Activated naive CD4-positive, alpha-beta T cell treated with anti-CD3 and anti-CD28 coated beads for 36 hours (primary cell): ENCODE data around the gene OLA1. TPM values are rescaled to one million over a fixed set of nuclear protein-coding genes. Genes with fewer than 3 reads are reported as not detected.
"Not testable (repeated sequence)": the region's sequence is repeated elsewhere in the genome, so short reads cannot be mapped to it uniquely, and the experiment has no call there.

Experiments used
- CTCF ChIA-PET: fragments of 350-600 bp; sonication (Branson Sonifier 250); formaldehyde crosslinking; loops from one replicate; lab custom pipeline; 2021; ENCODE audit warnings: antibody characterized with exemption; lab: Charles Lee
- DNase-seq: peaks from one replicate; pipeline ENCODE4 v3.0.0-alpha.2; 2020
- H3K27ac Mint-ChIP-seq: one replicate; pipeline ENCODE4 v1.8.0; 2021; ENCODE audit warnings: mild to moderate bottlenecking, mixed read lengths
- H3K27me3 Mint-ChIP-seq: one replicate; pipeline ENCODE4 v1.8.0; 2021; ENCODE audit warnings: low read depth, mixed read lengths
- H3K36me3 Mint-ChIP-seq: one replicate; pipeline ENCODE4 v1.8.0; 2021; ENCODE audit warnings: low read depth, mixed read lengths
- H3K4me1 Mint-ChIP-seq: one replicate; pipeline ENCODE4 v1.8.0; 2021; ENCODE audit warnings: low read depth, mixed read lengths
- H3K4me3 Mint-ChIP-seq: one replicate; pipeline ENCODE4 v1.8.0; 2021; ENCODE audit warnings: mild to moderate bottlenecking, moderate library complexity, mixed read lengths
- H3K9me3 Mint-ChIP-seq: one replicate; pipeline ENCODE4 v1.8.0; 2021; ENCODE audit warnings: mixed read lengths
- intact Hi-C: fragments of 100-400 bp; cut with micrococcal nuclease; formaldehyde crosslinking; loops from one replicate; pipeline ENCODE4 v1.15.1; 2023
- total RNA-seq, 2 experiments: library from RNA; stranded (reverse); gene quantifications; one replicate each; pipeline ENCODE4 v1.2.3, GENCODE V29; 2021

The OLA1 gene
- total RNA-seq, 2 experiments from 2014 or later = 140 to 142 TPM

DNA sequence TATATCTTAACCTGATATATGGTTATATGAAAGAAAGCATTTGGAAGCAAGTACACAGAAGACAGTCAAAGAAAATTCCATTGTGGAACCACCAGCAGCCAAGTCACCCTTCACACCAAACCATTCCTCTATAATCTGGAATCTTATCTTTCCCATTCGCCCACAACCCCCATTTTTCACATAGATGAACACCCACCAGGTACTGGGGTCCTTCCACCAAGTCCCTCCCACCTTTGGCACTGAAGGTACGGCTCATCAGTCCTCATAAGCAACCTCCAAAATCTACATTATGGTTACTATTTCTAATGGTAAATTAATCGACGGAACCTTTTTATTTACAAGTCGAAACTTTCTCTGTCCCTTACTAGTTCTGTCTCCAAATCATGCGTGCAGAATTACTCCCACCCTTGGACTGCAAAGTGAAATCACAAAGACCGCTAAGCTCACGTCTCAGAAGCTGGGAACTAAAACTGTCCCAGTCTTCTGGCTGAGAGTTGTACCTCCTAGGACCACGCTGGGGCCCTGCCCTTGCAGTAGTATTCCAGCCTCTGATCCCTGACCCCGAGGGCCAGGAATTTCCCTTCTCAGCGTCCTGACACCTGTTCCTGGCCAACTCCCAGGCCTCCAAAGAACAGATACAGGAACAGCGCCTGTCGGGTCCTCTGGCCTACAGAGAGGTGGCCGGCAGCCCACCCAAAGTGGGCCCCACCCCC, 702 bp downstream of the OLA1 start:
- DNase-seq = peak; percentile 6
- peak overlapping the region; percentile 82 for H3K4me3 Mint-ChIP-seq
- peaks cover 26% of the 10 kb centered on the region for H3K4me1 Mint-ChIP-seq
- CTCF ChIA-PET = interaction anchor here (1.2 kb wide), 1 partner anchor 91 kb away, joined by 3 read pairs; no protein-coding TSS in a partner anchor
- peak overlapping the region; percentile 61 for H3K27ac Mint-ChIP-seq
- H3K27me3 Mint-ChIP-seq = no peaks in the 10 kb centered on the region
- H3K9me3 Mint-ChIP-seq = no peaks in the 10 kb centered on the region
- H3K36me3 Mint-ChIP-seq = peaks cover 22% of the 10 kb centered on the region
- intact Hi-C loops = loop anchor here (1.0 to 2.0 kb wide), 7 partner anchors 148 to 934 kb away; partner anchors contain the start of genes ATF2, ATP5MC3, GPR155 and SCRN3

DNA sequence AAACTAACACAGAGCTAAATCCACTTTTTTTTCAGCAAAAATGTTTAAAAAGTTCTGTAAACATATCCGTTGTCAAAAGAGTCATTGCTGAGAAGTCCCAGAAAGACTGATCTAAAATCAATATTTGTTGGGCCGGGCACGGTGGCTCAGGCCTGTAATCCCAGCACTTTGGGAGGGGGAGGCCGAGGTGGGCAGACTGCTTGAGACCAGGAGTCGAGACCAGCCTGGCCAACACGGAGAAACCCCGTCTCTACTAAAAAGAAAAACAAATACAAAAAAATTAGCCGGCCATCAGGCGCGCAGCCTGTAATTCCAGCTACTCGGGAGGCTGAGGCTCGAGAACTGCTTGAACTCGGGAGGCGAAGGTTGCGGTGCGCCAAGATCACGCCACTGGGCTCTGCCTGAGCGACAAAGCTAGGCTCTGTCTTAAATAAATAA, 1.4 kb downstream of the OLA1 start:
- CTCF ChIA-PET = no interaction called here

DNA sequence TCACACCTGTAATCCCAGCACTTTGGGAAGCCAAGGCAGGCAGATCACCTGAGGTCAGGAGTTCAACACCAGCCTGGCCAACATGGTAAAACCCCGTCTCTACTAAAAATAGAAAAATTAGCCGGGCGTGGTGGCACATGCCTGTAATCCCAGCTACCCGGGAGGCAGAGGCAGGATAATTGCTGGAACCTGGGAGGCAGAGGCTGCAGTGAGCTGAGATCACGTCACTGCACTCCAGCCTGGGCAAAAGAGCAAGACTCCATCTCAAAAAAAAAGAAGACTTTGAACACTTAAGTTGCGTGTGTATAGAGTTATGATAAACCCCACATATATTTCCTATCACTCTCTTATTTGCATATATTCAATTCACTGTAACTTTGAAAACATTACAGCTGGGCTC, 2.7 kb downstream of the OLA1 start:
- intact Hi-C loops, H3K27ac Mint-ChIP-seq, DNase-seq, H3K4me3 Mint-ChIP-seq, H3K9me3 Mint-ChIP-seq, H3K27me3 Mint-ChIP-seq: not testable (repeated sequence)
- CTCF ChIA-PET = interaction anchor here (0.8 kb wide), 1 partner anchor 678 kb away, joined by 3 read pairs; no protein-coding TSS in a partner anchor
- peaks cover 39% of the 10 kb centered on the region for H3K4me1 Mint-ChIP-seq
- peaks cover 38% of the 10 kb centered on the region for H3K36me3 Mint-ChIP-seq

More for the DNA sequence above, 1.4 kb downstream of the OLA1 start:
- Mint-ChIP-seq H3K4me1 (peaks cover 31% of the 10 kb centered on the region), H3K27me3 (no peaks in the 10 kb centered on the region), H3K9me3 (no peaks in the 10 kb centered on the region), H3K4me3 (no peak overlapping the region), H3K36me3 (peaks cover 28% of the 10 kb centered on the region), H3K27ac (no peak overlapping the region)
- intact Hi-C loops = no loop called here
- DNase-seq = no peak

DNA sequence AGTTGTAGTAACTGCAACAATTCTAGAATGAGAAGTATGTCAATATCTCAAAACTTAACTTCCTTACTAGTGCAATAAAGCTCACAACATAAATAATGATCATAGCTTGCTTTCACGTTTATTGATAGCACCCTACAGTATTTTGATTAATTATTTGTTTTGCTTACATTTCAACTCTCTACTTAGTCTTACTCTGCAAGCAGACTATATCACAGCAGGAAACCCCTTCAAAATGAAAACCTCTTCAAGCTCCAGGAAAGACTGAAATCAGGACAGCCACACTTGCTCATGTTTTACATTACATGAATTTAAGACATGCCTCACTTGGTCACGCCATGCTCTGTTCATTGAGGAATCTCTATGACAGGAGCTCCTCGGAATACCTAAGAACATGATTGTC, 3.3 kb downstream of the OLA1 start:
- intact Hi-C loops = no loop called here

DNA sequence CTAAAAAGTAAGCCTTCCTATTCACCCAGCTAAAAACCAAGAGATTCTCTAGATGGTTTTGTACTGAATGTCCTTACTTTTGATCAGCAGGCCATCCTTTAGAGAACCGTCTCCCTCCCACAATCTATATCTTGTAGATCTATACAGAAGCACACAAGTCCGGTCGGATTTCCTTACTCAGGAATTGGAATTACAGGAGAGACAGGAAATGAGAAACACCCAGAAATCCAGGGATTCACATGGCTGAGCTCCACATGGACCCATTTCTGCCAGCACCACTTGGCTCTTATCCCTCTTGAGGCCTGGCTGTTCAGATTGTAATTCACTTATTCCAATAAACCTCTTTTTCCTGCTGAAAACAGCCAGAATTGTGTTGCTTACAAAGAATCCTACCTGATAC, 4.5 kb downstream of the OLA1 start:
- intact Hi-C loops = no loop called here
- CTCF ChIA-PET = interaction anchor here (1.2 kb wide), 1 partner anchor 35 kb away, joined by 3 read pairs; no protein-coding TSS in a partner anchor
- peaks cover 39% of the 10 kb centered on the region for H3K36me3 Mint-ChIP-seq
- no peak overlapping the region for H3K27ac Mint-ChIP-seq
- H3K9me3 Mint-ChIP-seq = no peaks in the 10 kb centered on the region
- peaks cover 40% of the 10 kb centered on the region for H3K4me1 Mint-ChIP-seq
- H3K27me3 Mint-ChIP-seq = no peaks in the 10 kb centered on the region
- DNase-seq = no peak
- no peak overlapping the region for H3K4me3 Mint-ChIP-seq

More for the DNA sequence above, 3.3 kb downstream of the OLA1 start:
- Mint-ChIP-seq H3K9me3 (no peaks in the 10 kb centered on the region), H3K4me3 (no peak overlapping the region), H3K27me3 (no peaks in the 10 kb centered on the region), H3K4me1 (peaks cover 41% of the 10 kb centered on the region), H3K27ac (no peak overlapping the region), H3K36me3 (peaks cover 38% of the 10 kb centered on the region)
- no peak for DNase-seq
- CTCF ChIA-PET = interaction anchor here (0.8 kb wide), 1 partner anchor 678 kb away, joined by 3 read pairs; no protein-coding TSS in a partner anchor

DNA sequence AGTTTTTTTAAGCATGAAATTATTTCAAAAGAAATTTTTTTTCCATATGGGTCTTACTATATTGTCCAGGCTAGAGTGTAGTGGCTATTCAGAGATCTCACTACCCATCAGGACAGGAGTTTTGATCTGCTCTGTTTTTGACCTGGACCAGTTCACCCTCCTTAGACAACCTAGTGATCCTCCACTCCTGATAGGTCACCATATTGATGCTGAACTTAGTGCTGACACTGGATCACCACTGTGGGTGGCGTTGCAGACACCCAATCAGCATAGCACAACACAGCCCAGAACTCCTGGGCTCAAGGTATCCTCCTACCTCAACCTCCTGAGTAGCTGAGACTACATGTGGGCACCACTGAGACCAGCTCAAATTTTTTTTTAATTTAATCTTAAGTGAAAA, 8.2 kb downstream of the OLA1 start:
- Mint-ChIP-seq H3K4me1 (peaks cover 24% of the 10 kb centered on the region), H3K4me3 (no peak overlapping the region), H3K27ac (no peak overlapping the region), H3K27me3 (no peaks in the 10 kb centered on the region), H3K36me3 (peaks cover 30% of the 10 kb centered on the region), H3K9me3 (no peaks in the 10 kb centered on the region)
- CTCF ChIA-PET = no interaction called here
- no peak for DNase-seq
- intact Hi-C loops = no loop called here

DNA sequence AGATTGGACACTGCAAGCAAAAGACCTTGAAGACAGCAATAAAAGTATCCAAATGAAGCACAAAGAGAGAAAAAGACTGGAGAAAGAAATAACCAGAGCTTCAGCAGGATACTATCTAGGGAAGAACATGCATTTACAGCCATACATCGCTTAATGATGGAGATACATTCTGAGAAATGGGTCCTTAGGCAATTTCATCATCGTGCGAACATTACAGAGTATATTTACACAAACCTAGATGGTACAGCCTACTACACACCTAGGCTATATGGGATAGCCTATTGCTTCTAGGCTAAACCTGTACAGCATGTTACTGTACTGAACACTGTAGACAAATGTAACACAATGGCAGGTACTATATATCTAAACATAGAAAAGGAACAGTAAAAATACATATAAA, 11.9 kb downstream of the OLA1 start:
- CTCF ChIA-PET = no interaction called here
- no peaks in the 10 kb centered on the region for H3K27me3 Mint-ChIP-seq
- no peak for DNase-seq
- no peak overlapping the region for H3K27ac Mint-ChIP-seq
- H3K36me3 Mint-ChIP-seq = peaks cover 17% of the 10 kb centered on the region
- no peaks in the 10 kb centered on the region for H3K9me3 Mint-ChIP-seq
- H3K4me1 Mint-ChIP-seq = peaks cover 26% of the 10 kb centered on the region
- H3K4me3 Mint-ChIP-seq = no peak overlapping the region
- intact Hi-C loops = no loop called here

DNA sequence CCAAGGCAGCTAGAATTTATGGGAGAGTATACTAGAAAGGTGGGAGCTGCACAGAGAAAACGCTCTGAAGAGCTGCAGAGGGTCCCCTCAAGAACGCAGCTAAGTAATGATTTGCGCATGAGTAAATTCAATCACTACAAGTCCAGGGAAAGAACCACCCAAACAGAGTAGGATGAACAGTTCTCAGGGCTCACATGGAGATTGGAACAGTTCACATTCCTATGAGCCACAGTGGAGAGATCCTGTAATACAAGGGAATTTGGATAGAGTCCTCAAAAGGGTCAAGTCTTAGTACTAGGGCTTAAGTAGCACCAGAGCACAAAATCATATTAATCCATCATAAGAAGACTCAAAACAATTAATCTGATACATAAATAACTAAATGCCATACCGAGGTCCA, 12.7 kb downstream of the OLA1 start:
- no peak overlapping the region for H3K27ac Mint-ChIP-seq
- CTCF ChIA-PET = interaction anchor here (0.6 kb wide), 1 partner anchor 19 kb away, joined by 6 read pairs; no protein-coding TSS in a partner anchor
- no peaks in the 10 kb centered on the region for H3K9me3 Mint-ChIP-seq
- intact Hi-C loops = no loop called here
- no peaks in the 10 kb centered on the region for H3K27me3 Mint-ChIP-seq
- peaks cover 22% of the 10 kb centered on the region for H3K4me1 Mint-ChIP-seq
- no peak for DNase-seq
- H3K4me3 Mint-ChIP-seq = no peak overlapping the region
- H3K36me3 Mint-ChIP-seq = peaks cover 11% of the 10 kb centered on the region

DNA sequence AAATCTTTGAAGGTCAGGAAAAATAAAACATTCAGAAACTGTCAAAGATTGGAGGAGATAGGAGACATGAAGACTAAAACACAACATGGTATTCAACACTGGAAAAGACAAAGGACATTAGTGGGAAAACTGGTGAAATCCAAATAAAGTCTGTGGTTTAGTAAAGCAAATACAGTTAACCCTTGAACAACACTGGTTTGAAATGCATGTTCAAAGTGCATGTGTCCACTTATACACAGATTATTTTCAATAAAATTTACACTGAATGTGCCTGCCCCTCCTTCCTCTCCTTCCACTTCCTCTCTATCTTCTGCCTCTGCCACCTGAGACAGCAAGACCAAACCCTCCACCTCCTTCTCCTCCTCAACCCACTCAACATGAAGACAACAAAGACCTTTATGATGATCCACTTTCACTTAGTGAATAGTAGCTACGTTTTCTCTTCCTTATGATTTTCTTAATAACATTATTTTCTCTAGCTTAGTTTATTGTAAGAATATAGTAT, 14.5 kb downstream of the OLA1 start:
- no peak for DNase-seq
- Mint-ChIP-seq H3K9me3 (no peaks in the 10 kb centered on the region), H3K4me1 (peaks cover 24% of the 10 kb centered on the region), H3K27ac (no peak overlapping the region), H3K4me3 (no peak overlapping the region), H3K27me3 (no peaks in the 10 kb centered on the region), H3K36me3 (peaks cover 17% of the 10 kb centered on the region)
- intact Hi-C loops = no loop called here
- CTCF ChIA-PET = interaction anchor here (1.0 kb wide), 1 partner anchor 229 kb away, joined by 3 read pairs; no protein-coding TSS in a partner anchor

DNA sequence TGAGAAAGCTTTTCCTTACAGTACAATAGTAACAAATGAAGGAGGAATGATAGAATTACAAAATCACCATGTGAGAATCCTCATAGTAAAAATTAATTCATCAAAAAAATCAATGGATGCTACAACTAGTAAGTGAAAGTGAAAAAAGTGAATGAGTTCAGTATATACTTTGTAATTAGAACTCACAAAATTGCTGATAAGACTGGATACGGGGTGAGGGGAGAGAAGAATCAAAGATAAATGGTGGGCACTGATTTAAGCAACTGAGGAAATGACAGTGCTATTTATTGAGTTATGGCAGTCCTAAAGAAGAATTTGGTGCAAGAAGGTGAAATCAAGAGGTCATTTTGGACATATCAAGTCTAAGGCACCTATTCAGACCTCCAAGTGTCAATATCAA, 20.6 kb downstream of the OLA1 start:
- no peak overlapping the region for H3K4me3 Mint-ChIP-seq

DNA sequence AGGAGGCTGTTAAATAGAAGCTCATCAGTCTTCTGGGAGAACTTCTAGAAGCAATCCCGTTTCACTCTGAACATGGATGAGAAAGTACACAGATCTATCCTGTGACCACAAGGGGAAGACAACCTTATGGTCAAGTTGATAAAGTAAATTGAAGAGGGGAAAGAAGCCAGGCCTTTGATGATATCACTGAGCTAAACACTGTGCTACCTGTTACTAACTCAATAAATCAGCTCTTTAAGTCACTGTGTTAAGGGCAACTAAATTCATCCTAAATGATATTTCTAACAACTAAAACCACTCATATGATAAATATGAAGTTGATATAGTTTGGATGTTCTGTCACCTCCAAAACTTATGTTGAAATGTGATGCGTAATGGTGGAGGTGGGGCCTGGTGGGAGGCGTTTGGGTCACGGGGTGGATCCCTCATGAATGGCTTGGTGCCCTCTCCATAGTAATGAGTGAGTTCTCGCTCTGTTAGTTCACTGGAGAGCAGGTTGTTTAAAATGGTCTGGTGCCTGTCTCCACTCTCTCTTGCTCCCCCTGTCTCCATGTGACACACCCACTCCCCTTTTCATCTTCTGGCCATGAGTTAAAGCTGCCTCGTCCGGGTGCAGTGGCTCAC, 23.6 kb downstream of the OLA1 start:
- Mint-ChIP-seq H3K27ac (no peak overlapping the region), H3K27me3 (no peaks in the 10 kb centered on the region), H3K36me3 (peaks cover 37% of the 10 kb centered on the region), H3K4me3 (no peak overlapping the region), H3K9me3 (no peaks in the 10 kb centered on the region), H3K4me1 (peaks cover 6% of the 10 kb centered on the region)
- CTCF ChIA-PET = interaction anchor here (1.3 kb wide), 1 partner anchor 15 kb away, joined by 3 read pairs; no protein-coding TSS in a partner anchor
- DNase-seq = no peak
- intact Hi-C loops = no loop called here

More for the DNA sequence above, 20.6 kb downstream of the OLA1 start:
- CTCF ChIA-PET = interaction anchor here (0.5 kb wide), 1 partner anchor 223 kb away, joined by 4 read pairs; no protein-coding TSS in a partner anchor
- no peak overlapping the region for H3K27ac Mint-ChIP-seq
- H3K27me3 Mint-ChIP-seq = no peaks in the 10 kb centered on the region
- peaks cover 17% of the 10 kb centered on the region for H3K4me1 Mint-ChIP-seq
- DNase-seq = no peak
- intact Hi-C loops = no loop called here
- no peaks in the 10 kb centered on the region for H3K9me3 Mint-ChIP-seq
- H3K36me3 Mint-ChIP-seq = peaks cover 36% of the 10 kb centered on the region

DNA sequence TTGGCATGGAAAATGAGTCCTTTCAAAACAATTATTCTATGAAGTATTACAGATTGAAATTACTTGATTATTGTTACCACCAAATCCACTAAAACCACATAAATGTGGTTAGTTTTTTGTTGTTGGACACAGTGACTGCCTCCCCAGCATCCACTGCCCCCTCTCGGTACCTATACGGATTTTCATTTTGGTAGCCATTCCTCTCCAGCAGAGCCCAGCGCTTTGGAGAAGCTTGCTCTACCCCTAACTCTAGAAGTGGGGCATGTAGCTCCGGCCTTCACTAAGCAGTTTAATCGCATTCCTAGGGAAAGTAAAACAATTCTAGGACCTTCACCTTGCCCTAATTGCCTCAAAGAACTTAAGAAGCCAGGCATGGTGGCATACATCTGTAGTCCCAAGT, 24.2 kb downstream of the OLA1 start:
- CTCF ChIA-PET = interaction anchor here (0.6 to 1.3 kb wide), 2 partner anchors 14 to 129 kb away, joined by 3 read pairs; no protein-coding TSS in a partner anchor
- H3K4me1 Mint-ChIP-seq = no peaks in the 10 kb centered on the region
- H3K27me3 Mint-ChIP-seq = no peaks in the 10 kb centered on the region
- peaks cover 32% of the 10 kb centered on the region for H3K36me3 Mint-ChIP-seq
- H3K4me3 Mint-ChIP-seq = no peak overlapping the region
- intact Hi-C loops = no loop called here
- no peaks in the 10 kb centered on the region for H3K9me3 Mint-ChIP-seq
- no peak overlapping the region for H3K27ac Mint-ChIP-seq
- DNase-seq = no peak
